Upper lobe of left lung (tissue), 6 donors: ENCODE data around the gene MYH7B. TPM values are rescaled to one million over a fixed set of nuclear protein-coding genes. Genes with fewer than 3 reads are reported as not detected.

Experiments
- ATAC-seq, 2 donors: fragments of 200-7000 bp; cut with Tn5 transposase; one replicate each; pipeline ENCODE4 v1.9.1; 2022; ENCODE audit warnings: mild to moderate bottlenecking in 2 of 2, moderate library complexity in 2 of 2; ENCODE audit not compliant: low FRiP score in 2 of 2
- DNase-seq, 2 donors: peaks; one replicate each; pipeline ENCODE4 v3.0.0-alpha.2; 2019 to 2020
- H3K27ac ChIP-seq, 4 donors: fragments of 200-600 bp; sonication (generic); one replicate each; pipeline ENCODE4 v1.5.1; 2016 to 2019
- H3K27me3 ChIP-seq, 4 donors: fragments of 200-600 bp; sonication (generic); one replicate each; pipeline ENCODE4 v1.5.1; 2017 to 2019
- H3K36me3 ChIP-seq, 4 donors: fragments of 200-600 bp; sonication (generic); one replicate each; pipeline ENCODE4 v1.5.1; 2016 to 2019
- H3K4me1 ChIP-seq, 4 donors: fragments of 200-600 bp; sonication (generic); one replicate each; pipeline ENCODE4 v1.5.1; 2018 to 2019
- H3K4me3 ChIP-seq, 4 donors: fragments of 200-600 bp; sonication (generic); one replicate each; pipeline ENCODE4 v1.5.1; 2017 to 2019; ENCODE audit warnings: mild to moderate bottlenecking in 2 of 4, moderate library complexity in 1 of 4
- H3K9me3 ChIP-seq, 4 donors: fragments of 200-600 bp; sonication (generic); one replicate each; pipeline ENCODE4 v1.5.1; 2018 to 2019
- CTCF ChIP-seq, 6 experiments: fragments of 450-650 bp in 4 of 6; fragments of 200-600 bp in 2 of 6; sonication (generic) in 2 of 6; IDR thresholded peaks; one replicate each; pipeline ENCODE4 v1.5.1; 2016 to 2019; ENCODE audit warnings: antibody characterized with exemption in 6 of 6
- EP300 ChIP-seq, 4 donors: sonication (generic); formaldehyde crosslinking; IDR thresholded peaks; one replicate each; pipeline ENCODE4 v1.5.1; 2017; ENCODE audit warnings: antibody characterized with exemption in 4 of 4, control low read depth in 2 of 4
- POLR2A ChIP-seq, 4 donors: fragments of 450-650 bp; IDR thresholded peaks; one replicate each; pipeline ENCODE4 v1.5.1; 2016 to 2017; ENCODE audit warnings: antibody characterized with exemption in 4 of 4, mild to moderate bottlenecking in 2 of 4
- POLR2AphosphoS5 ChIP-seq, 2 donors: sonication (generic); formaldehyde crosslinking; IDR thresholded peaks; one replicate each; pipeline ENCODE4 v1.5.1; 2017; ENCODE audit warnings: antibody characterized with exemption in 2 of 2
- WGBS, 2 donors: methylation state at CpG; one replicate each; pipeline ENCODE4 v1.1.5; 2017 to 2018; 5-methylcytosine and 5-hydroxymethylcytosine counted together
- total RNA-seq, 6 donors: library from RNA; depleted of rRNA in 4 of 6; stranded (reverse); fragments of >200 nt in 4 of 6; gene quantifications; one replicate each; pipeline versions ENCODE4 v1.1.0 to v1.2.1, GENCODE V29; 2016 to 2021
- donor health status: DM: no; HTN: no; CAD: no; lungs with moderate emphysema.
- donor health status: DM: no; HTN: yes; CAD: no; lungs with severe emphysema.

MYH7B gene
- 10 to 100 TPM in 1 of 6 donors, 1 to 10 TPM in 1, under 1 TPM in 3, not detected in 1; 0.51 to 11.5 (median 0.91) TPM for total RNA-seq

- H3K9me3 ChIP-seq = no peaks in the 10 kb centered on the region
- peaks cover 8 to 15% (median 11%) of the 10 kb centered on the region in 4 donors for H3K4me1 ChIP-seq
- peaks cover 0 to 10% (median 2%) of the 10 kb centered on the region in 4 donors for H3K36me3 ChIP-seq
- H3K27ac ChIP-seq = peak within 1 kb of the TSS; percentile 83 to 95 (median 92)
- TF ChIP-seq EP300 (IDR thresholded peaks at IDR 0.05) (peak in 1 of 4 donors; percentile 11), POLR2A (IDR thresholded peaks at IDR 0.05) (peak in 3 of 4 donors; percentile 60 to 87 (median 87)), CTCF (IDR thresholded peaks at IDR 0.05) (peak; percentile 34 to 90 (median 68)), POLR2AphosphoS5 (IDR thresholded peaks at IDR 0.05) (peak; percentile 81 to 97)
- no peaks in the 10 kb centered on the region for H3K27me3 ChIP-seq
- peak; percentile 98 to 100 for DNase-seq
- peak; percentile 98 for ATAC-seq
- WGBS, 2 donors = 0 to 1% methylated on average over 37 to 57 of the region's 62 CpGs
- H3K4me3 ChIP-seq = peak within 1 kb of the TSS; percentile 55 to 77 (median 64)
Observed at GRCh38 chr20:34955231-34956040, at the start of gene MYH7B, which contains the start of gene GSS. TSS of gene MYH7B (plus strand) at chr20:34955868. CDS start at chr20:34978006, 22,138 bp downstream. TSS of gene GSS (minus strand) at chr20:34955806. CDS start at chr20:34951852, 3,954 bp downstream.

- Histone ChIP-seq H3K4me1 (peaks cover 18 to 39% (median 28%) of the 10 kb centered on the region in 4 donors), H3K36me3 (no peaks in the 10 kb centered on the region), H3K27ac (peak overlapping the region; percentile 55 to 82 (median 78)), H3K9me3 (no peaks in the 10 kb centered on the region), H3K4me3 (no peak overlapping the region), H3K27me3 (no peaks in the 10 kb centered on the region)
- 21 to 25% methylated on average over 7 of the region's 7 CpGs for WGBS, 2 donors
- ATAC-seq = peak; percentile 52 to 79
- TF ChIP-seq CTCF (IDR thresholded peaks at IDR 0.05) (no peak), EP300 (IDR thresholded peaks at IDR 0.05) (no peak), POLR2AphosphoS5 (IDR thresholded peaks at IDR 0.05) (no peak), POLR2A (IDR thresholded peaks at IDR 0.05) (no peak)
- DNase-seq = peak in 1 of 2 donors; percentile 69
Observed at GRCh38 chr20:34907616-34908469, 47.8 kb upstream of the MYH7B start.

DNA sequence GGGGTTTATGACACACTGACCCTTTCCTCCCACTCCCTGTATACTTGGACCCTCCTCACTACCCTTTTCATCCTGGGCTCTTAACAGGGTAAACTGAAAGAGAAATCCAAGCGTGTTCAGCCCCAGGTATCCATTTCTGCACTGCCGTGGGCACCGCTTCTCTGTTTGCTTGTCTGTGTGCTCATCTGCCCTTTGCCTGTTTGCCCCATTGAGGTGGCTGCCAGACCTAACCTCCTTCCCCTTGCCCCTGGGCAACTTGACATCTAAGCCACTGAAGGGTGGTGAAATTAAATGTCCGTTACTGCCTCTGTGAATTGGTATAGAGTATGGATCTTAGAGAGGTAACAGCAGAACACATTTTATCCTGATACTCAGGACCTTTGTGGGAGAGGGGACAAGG, 40.5 kb upstream of the MYH7B start:
- Histone ChIP-seq H3K4me3 (no peak overlapping the region), H3K27me3 (no peaks in the 10 kb centered on the region), H3K27ac (no peak overlapping the region), H3K9me3 (no peaks in the 10 kb centered on the region), H3K4me1 (no peaks in the 10 kb centered on the region), H3K36me3 (peaks cover 0 to 43% (median 10%) of the 10 kb centered on the region in 4 donors)
- ATAC-seq (no peak), DNase-seq (no peak)
- TF ChIP-seq POLR2AphosphoS5 (IDR thresholded peaks at IDR 0.05) = no peak
- TF ChIP-seq POLR2A (IDR thresholded peaks at IDR 0.05) = no peak
- TF ChIP-seq EP300 (IDR thresholded peaks at IDR 0.05) = no peak
- TF ChIP-seq CTCF (IDR thresholded peaks at IDR 0.05) = no peak
- WGBS, 2 donors = 91 to 97% methylated on average over 4 of the region's 4 CpGs

GRCh38 chr20:34915749-34916455, 39.8 kb upstream of the MYH7B start:
- TF ChIP-seq EP300 (IDR thresholded peaks at IDR 0.05) (no peak), CTCF (IDR thresholded peaks at IDR 0.05) (no peak), POLR2AphosphoS5 (IDR thresholded peaks at IDR 0.05) (no peak), POLR2A (IDR thresholded peaks at IDR 0.05) (no peak)
- WGBS, 2 donors = 92 to 93% methylated on average over 4 of the region's 4 CpGs
- H3K4me3 ChIP-seq = no peak overlapping the region
- DNase-seq (no peak), ATAC-seq (no peak)
- peaks cover 0 to 51% (median 17%) of the 10 kb centered on the region in 4 donors for H3K36me3 ChIP-seq
- H3K9me3 ChIP-seq = no peaks in the 10 kb centered on the region
- H3K27me3 ChIP-seq = no peaks in the 10 kb centered on the region
- no peak overlapping the region for H3K27ac ChIP-seq
- H3K4me1 ChIP-seq = peaks cover 0 to under 1% (median 0%) of the 10 kb centered on the region in 4 donors
